IMR-90 (cell line): ENCODE measurements around the gene LCP1. TPM values are rescaled to one million over a fixed set of nuclear protein-coding genes. Genes with fewer than 3 reads are reported as not detected.

Experiments
- ATAC-seq: fragments of 200-7000 bp; cut with Tn5 transposase; 2 replicates; pipeline ENCODE4 v1.9.1; 2020; ENCODE audit warnings: low read depth, mild to moderate bottlenecking, moderate library complexity
- BruUV-seq: library from RNA; stranded (reverse); fragments of 400-500 nt; replicated peaks from 2 replicates; lab custom pipeline; 2021; lab: Mats Ljungman, UMichigan
- CTCF ChIA-PET: fragments of 300-600 bp; formaldehyde crosslinking; extraction: SDS; loops from one replicate; lab custom pipeline; 2021; ENCODE audit warnings: antibody characterized with exemption; lab: Yijun Ruan, JAX
- POLR2A ChIA-PET: fragments of 300-600 bp; sonication (Branson Sonifier 250); formaldehyde crosslinking; loops from one replicate; lab custom pipeline; 2022; ENCODE audit warnings: antibody characterized with exemption; ENCODE audit not compliant: unreplicated experiment; lab: Charles Lee
- DNase-seq: peaks from one replicate; pipeline ENCODE4 v3.0.0; 2013
- H2AFZ ChIP-seq: replicated peaks from 2 replicates; pipeline ENCODE3; 2013; ENCODE audit warnings: low read length, mild to moderate bottlenecking; ENCODE audit not compliant: poor library complexity
- H2AK5ac ChIP-seq: 2 replicates; pipeline ENCODE4 v1.6.1; 2013; ENCODE audit warnings: low read depth, low read length, inconsistent platforms
- H2AK9ac ChIP-seq: replicated peaks from 2 replicates; pipeline ENCODE3; 2013; ENCODE audit warnings: mild to moderate bottlenecking, low read depth, low read length, moderate library complexity; ENCODE audit not compliant: poor library complexity
- H2BK120ac ChIP-seq: 2 replicates; pipeline ENCODE4 v1.6.1; 2013; ENCODE audit warnings: low read depth, low read length, inconsistent platforms
- H2BK15ac ChIP-seq: 3 replicates; pipeline ENCODE4 v1.6.1; 2013; ENCODE audit warnings: low read depth, low read length, inconsistent platforms
- H2BK20ac ChIP-seq: 2 replicates; pipeline ENCODE4 v1.6.1; 2013; ENCODE audit warnings: low read depth, mild to moderate bottlenecking, inconsistent platforms, low read length, moderate library complexity
- H2BK5ac ChIP-seq: 2 replicates; pipeline ENCODE4 v1.6.1; 2013; ENCODE audit warnings: mild to moderate bottlenecking, low read depth, low read length, inconsistent platforms; ENCODE audit not compliant: poor library complexity, severe bottlenecking
- H3K14ac ChIP-seq: replicated peaks from 2 replicates; pipeline ENCODE4 v1.6.1; 2013; ENCODE audit warnings: low read depth, low read length, inconsistent platforms
- H3K18ac ChIP-seq: 2 replicates; pipeline ENCODE4 v1.6.1; 2013; ENCODE audit warnings: low read depth, low read length, control low read depth
- H3K23ac ChIP-seq: 2 replicates; pipeline ENCODE4 v1.6.1; 2013; ENCODE audit warnings: low read depth, low read length, inconsistent platforms
- H3K27ac ChIP-seq: 2 replicates; pipeline ENCODE4 v1.5.1; 2013; ENCODE audit warnings: mild to moderate bottlenecking, control low read depth, low read length; ENCODE audit not compliant: insufficient read depth
- H3K27me3 ChIP-seq: 2 replicates; pipeline ENCODE4 v1.6.1; 2013; ENCODE audit warnings: low read length; ENCODE audit not compliant: control insufficient read depth, insufficient read depth
- H3K36me3 ChIP-seq: 2 replicates; pipeline ENCODE4 v1.6.1; 2013; ENCODE audit warnings: low read length, mixed read lengths; ENCODE audit not compliant: control insufficient read depth, insufficient read depth
- H3K4ac ChIP-seq: 2 replicates; pipeline ENCODE4 v1.6.1; 2013; ENCODE audit warnings: low read depth, low read length, inconsistent platforms
- H3K4me1 ChIP-seq: 2 replicates; pipeline ENCODE4 v1.6.1; 2013; ENCODE audit warnings: low read length, mixed read lengths; ENCODE audit not compliant: control insufficient read depth, insufficient read depth
- H3K4me2 ChIP-seq: 2 replicates; pipeline ENCODE4 v1.6.1; 2013; ENCODE audit warnings: low read depth, mild to moderate bottlenecking, control low read depth, low read length, moderate library complexity
- H3K4me3 ChIP-seq: 2 replicates; pipeline ENCODE4 v1.5.1; 2013; ENCODE audit warnings: low read depth, mild to moderate bottlenecking, control low read depth, low read length, moderate library complexity; ENCODE audit not compliant: insufficient read depth
- H3K56ac ChIP-seq: 2 replicates; pipeline ENCODE4 v1.6.1; 2013; ENCODE audit warnings: low read length, inconsistent platforms; ENCODE audit not compliant: insufficient read depth; ENCODE audit errors: extremely low read depth
- H3K79me1 ChIP-seq, 2 experiments: 2 replicates each; pipeline ENCODE4 v1.6.1; 2013; ENCODE audit warnings: low read length in 2 of 2, inconsistent platforms in 1 of 2, low read depth in 1 of 2
- H3K9ac ChIP-seq: 2 replicates; pipeline ENCODE4 v1.6.1; 2013; ENCODE audit warnings: low read depth, low read length, control low read depth
- H3K9me1 ChIP-seq: 2 replicates; pipeline ENCODE4 v1.6.1; 2013; ENCODE audit warnings: low read length, inconsistent platforms; ENCODE audit not compliant: insufficient read depth
- H3K9me3 ChIP-seq: 2 replicates; pipeline ENCODE4 v1.6.1; 2013; ENCODE audit warnings: low read length; ENCODE audit not compliant: control insufficient read depth, insufficient read depth
- H4K20me1 ChIP-seq: 2 replicates; pipeline ENCODE4 v1.6.1; 2013; ENCODE audit warnings: low read length, inconsistent platforms; ENCODE audit not compliant: insufficient read depth
- H4K5ac ChIP-seq: 2 replicates; pipeline ENCODE4 v1.6.1; 2013; ENCODE audit warnings: mild to moderate bottlenecking, low read depth, low read length, control low read depth
- H4K8ac ChIP-seq, 2 experiments: 2 replicates each; pipeline ENCODE4 v1.6.1; 2013; ENCODE audit warnings: low read depth in 2 of 2, low read length in 2 of 2, control low read depth in 1 of 2, inconsistent platforms in 1 of 2
- H4K91ac ChIP-seq: 2 replicates; pipeline ENCODE4 v1.6.1; 2013; ENCODE audit warnings: low read depth, low read length, inconsistent platforms; ENCODE audit not compliant: insufficient read depth
- NFE2L2 ChIP-seq: fragments of 150-350 bp; IDR thresholded peaks from 2 replicates; pipeline ENCODE4 v1.6.1; 2016; ENCODE audit warnings: low read depth, mild to moderate bottlenecking, low read length
- WGBS, 2 experiments: methylation state at CpG; one replicate each; pipeline versions ENCODE4 v1.1.5 to v1.1.7; 2013; ENCODE audit warnings: missing lambda C conversion rate in 2 of 2; ENCODE audit not compliant: insufficient read length in 1 of 2; ENCODE audit errors: extremely low coverage in 2 of 2; 5-methylcytosine and 5-hydroxymethylcytosine counted together
- dilution Hi-C: fragments of 300-500 bp; cut with HindIII; formaldehyde crosslinking; loops from one replicate; pipeline ENCODE4 v1.14.3; 2018; ENCODE audit warnings: low sequenced_read_pairs; ENCODE audit not compliant: unreplicated experiment
- in situ Hi-C: fragments of 300-500 bp; cut with MboI; formaldehyde crosslinking; loops from 3 replicates; pipeline ENCODE4 v1.14.3; 2019; ENCODE audit warnings: low sequenced_read_pairs, inconsistent platforms, mixed read lengths
- intact Hi-C: fragments of 100-400 bp; cut with micrococcal nuclease; formaldehyde crosslinking; loops from 2 replicates; pipeline ENCODE4 v1.10.0; 2022
- polyA plus RNA-seq, 3 experiments: library from polyadenylated mRNA; depleted of rRNA; stranded (reverse); fragments of >200 nt; gene quantifications; 2 replicates each; pipeline ENCODE4 v1.2.3, GENCODE V29; 2012; ENCODE audit warnings: low replicate concordance in 1 of 3
- total RNA-seq: library from RNA; depleted of rRNA; stranded (reverse); fragments of >200 nt; gene quantifications from 2 replicates; pipeline ENCODE4 v1.2.3, GENCODE V29; 2012

LCP1 gene
- total and polyA plus RNA-seq, 2 of the 4 experiments (the other 2 are of a cell fraction) = not detected

- Histone ChIP-seq H3K79me1 (no peaks in the 10 kb centered on the region), H4K91ac (no peak overlapping the region), H2AK9ac (no peak overlapping the region), H3K4me3 (no peak overlapping the region), H2BK15ac (no peak overlapping the region), H3K36me3 (no peaks in the 10 kb centered on the region), H4K5ac (no peak overlapping the region), H4K20me1 (no peaks in the 10 kb centered on the region), H2BK120ac (no peak overlapping the region), H3K27me3 (peaks cover 16% of the 10 kb centered on the region), H2AK5ac (no peak overlapping the region), H2AFZ (no peak overlapping the region), H3K9ac (no peak overlapping the region), H3K27ac (no peak overlapping the region), H3K4me1 (no peaks in the 10 kb centered on the region; the same call in 1 of the 2 replicates), H4K8ac (no peak overlapping the region), H3K4me2 (no peak overlapping the region), H3K23ac (no peak overlapping the region), H2BK20ac (no peak overlapping the region), H3K9me3 (no peaks in the 10 kb centered on the region), H3K18ac (no peak overlapping the region), H3K56ac (no peak overlapping the region), H2BK5ac (no peak overlapping the region), H3K9me1 (no peaks in the 10 kb centered on the region), H3K14ac (no peak overlapping the region), H3K4ac (no peak overlapping the region)
- 85% methylated on average over 2 of the region's 6 CpGs; no CpG with 5 or more reads in 1 of the 2 experiments for WGBS, 2 experiments
- in situ Hi-C loops = no loop called here
- ATAC-seq (no peak), DNase-seq (no peak)
- ChIA-PET POLR2A (no interaction called here), CTCF (no interaction called here)
- dilution Hi-C loops = no loop called here
- intact Hi-C loops = no loop called here
- no TSS peak for BruUV-seq
- TF ChIP-seq NFE2L2 = no peak
These were observed 28.5 kb upstream of the LCP1 start for GRCh38 chr13:46210362-46211083.
